Gastrocnemius medialis (tissue), 4 donors: ENCODE data around the gene NPTN.

Experiments
- POLR2A ChIP-seq, 2 donors: fragments of 450-650 bp; IDR thresholded peaks; one replicate each; pipeline ENCODE4 v1.6.1; 2017; ENCODE audit warnings: antibody characterized with exemption in 2 of 2, mild to moderate bottlenecking in 2 of 2, moderate library complexity in 2 of 2
- TF ChIP-seq, protein P1 (sequence below), 5 experiments: fragments of 450-650 bp in 3 of 5; fragments of 200-600 bp in 2 of 5; sonication (generic) in 2 of 5; IDR thresholded peaks in 4 of 5; conservative IDR thresholded peaks in 1 of 5; 1 replicate in 4 of 5; 2 replicates in 1 of 5; pipeline ENCODE4 v1.5.1; 2016 to 2019; ENCODE audit warnings: antibody characterized with exemption in 5 of 5, mild to moderate bottlenecking in 3 of 5, moderate library complexity in 3 of 5

DNA sequence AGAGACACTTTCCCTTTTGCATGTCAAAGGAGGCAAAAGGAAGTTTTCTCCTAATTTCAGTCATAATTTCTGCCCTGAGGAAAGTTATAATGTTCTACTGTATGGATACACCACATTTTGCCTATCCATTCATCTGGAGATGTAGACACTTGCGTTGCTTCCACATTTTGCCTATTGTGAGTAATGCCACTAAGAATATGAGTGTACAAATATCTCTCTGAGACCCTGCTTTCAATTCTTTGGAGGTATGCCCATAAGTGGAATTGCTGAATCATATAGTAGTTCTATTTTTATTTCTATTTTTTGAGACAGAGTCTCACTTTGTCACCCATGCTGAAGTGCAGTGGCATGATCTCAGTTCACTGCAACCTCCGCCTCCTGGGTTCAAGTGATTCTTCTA is 47.4 kb upstream of the NPTN start:
- no peak for TF ChIP-seq POLR2A (IDR thresholded peaks at IDR 0.05)
- TF ChIP-seq, protein P1, sequence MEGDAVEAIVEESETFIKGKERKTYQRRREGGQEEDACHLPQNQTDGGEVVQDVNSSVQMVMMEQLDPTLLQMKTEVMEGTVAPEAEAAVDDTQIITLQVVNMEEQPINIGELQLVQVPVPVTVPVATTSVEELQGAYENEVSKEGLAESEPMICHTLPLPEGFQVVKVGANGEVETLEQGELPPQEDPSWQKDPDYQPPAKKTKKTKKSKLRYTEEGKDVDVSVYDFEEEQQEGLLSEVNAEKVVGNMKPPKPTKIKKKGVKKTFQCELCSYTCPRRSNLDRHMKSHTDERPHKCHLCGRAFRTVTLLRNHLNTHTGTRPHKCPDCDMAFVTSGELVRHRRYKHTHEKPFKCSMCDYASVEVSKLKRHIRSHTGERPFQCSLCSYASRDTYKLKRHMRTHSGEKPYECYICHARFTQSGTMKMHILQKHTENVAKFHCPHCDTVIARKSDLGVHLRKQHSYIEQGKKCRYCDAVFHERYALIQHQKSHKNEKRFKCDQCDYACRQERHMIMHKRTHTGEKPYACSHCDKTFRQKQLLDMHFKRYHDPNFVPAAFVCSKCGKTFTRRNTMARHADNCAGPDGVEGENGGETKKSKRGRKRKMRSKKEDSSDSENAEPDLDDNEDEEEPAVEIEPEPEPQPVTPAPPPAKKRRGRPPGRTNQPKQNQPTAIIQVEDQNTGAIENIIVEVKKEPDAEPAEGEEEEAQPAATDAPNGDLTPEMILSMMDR (IDR thresholded peaks at IDR 0.05 in 4 of 5, conservative IDR thresholded peaks at IDR 0.05 in 1 of 5), result no peak
